Ovary (tissue), 9 donors: ENCODE data around the gene LEAP2. TPM values are rescaled to one million over a fixed set of nuclear protein-coding genes. Genes with fewer than 3 reads are reported as not detected.

Experiments used
- DNase-seq, 5 donors: peaks; one replicate each; pipeline ENCODE4 v3.0.0-alpha.2; 2019 to 2020
- H3K27ac ChIP-seq, 2 donors: fragments of 200-600 bp; one replicate each; pipeline versions ENCODE4 v1.5.1 to v1.8.0; 2019 to 2022
- H3K27me3 ChIP-seq: fragments of 200-600 bp; one replicate; pipeline ENCODE4 v1.8.0; 2022
- H3K36me3 ChIP-seq: fragments of 200-600 bp; sonication (generic); one replicate; pipeline ENCODE4 v1.5.1; 2019
- H3K4me1 ChIP-seq: one replicate; pipeline ENCODE4 v1.8.1; 2013; ENCODE audit warnings: mild to moderate bottlenecking, moderate library complexity; ENCODE audit not compliant: insufficient read depth
- H3K4me3 ChIP-seq: fragments of 200-600 bp; sonication (generic); one replicate; pipeline ENCODE4 v1.5.1; 2017
- H3K9me3 ChIP-seq, 2 donors: fragments of 200-600 bp in 1 of 2; sonication (generic) in 1 of 2; one replicate each; pipeline versions ENCODE4 v1.5.1 to v1.8.1; 2013 to 2019; ENCODE audit warnings: mild to moderate bottlenecking in 1 of 2, moderate library complexity in 1 of 2
- CTCF ChIP-seq, 3 donors: fragments of 450-650 bp in 2 of 3; fragments of 200-600 bp in 1 of 3; IDR thresholded peaks; one replicate each; pipeline versions ENCODE4 v1.5.1 to v1.8.0; 2016 to 2022; ENCODE audit warnings: antibody characterized with exemption in 3 of 3, mild to moderate bottlenecking in 1 of 3
- EP300 ChIP-seq: sonication (generic); formaldehyde crosslinking; IDR thresholded peaks from one replicate; pipeline ENCODE4 v1.6.1; 2017; ENCODE audit warnings: antibody characterized with exemption
- POLR2A ChIP-seq: fragments of 450-650 bp; IDR thresholded peaks from one replicate; pipeline ENCODE4 v1.6.1; 2017; ENCODE audit warnings: antibody characterized with exemption, mild to moderate bottlenecking, moderate library complexity
- WGBS, 3 donors: extraction: QIAGEN DNeasy Blood & Tissue Kit in 1 of 3; methylation state at CpG; one replicate each; pipeline versions ENCODE4 v1.1.5 to v1.1.7; 2013 to 2017; 5-methylcytosine and 5-hydroxymethylcytosine counted together
- intact Hi-C, 4 donors: fragments of 100-400 bp; cut with DNase I; formaldehyde crosslinking; loops; one replicate each; pipeline versions ENCODE4 v1.11.0 to v1.15.1; 2022 to 2023
- polyA plus RNA-seq, 2 donors: library from polyadenylated mRNA; stranded (reverse); fragments of 200-250 nt in 1 of 2; fragments of 350-450 nt in 1 of 2; fragmentation: Illumina TruSeq in 1 of 2; extraction: RNeasy Lipid Tissue Mini Kit (QIAGEN cat#74804) in 1 of 2; gene quantifications; one replicate each; pipeline ENCODE4 v1.2.3, GENCODE V29; 2013 to 2014
- total RNA-seq, 7 donors: library from RNA; depleted of rRNA in 2 of 7; stranded (reverse); fragments of >200 nt in 2 of 7; fragmentation: NEBNext Ultra II Directional in 3 of 7; extraction: Animal tissue kit (Norgen Biotek cat#: 25700) in 3 of 7; gene quantifications; one replicate each; pipeline versions ENCODE4 v1.1.0 to v1.2.4, GENCODE V29; 2016 to 2023
- donor health status: DM: no; HTN: no; CAD: no; lungs with moderate emphysema.
- donor health status: DM: no; HTN: no; CAD: no.
- donor health status: Bipolar disorder and iron deficiency.
- donor health status: DM: yes; HTN: yes; CAD: no.
- donor health status: DM: no; HTN: no; CAD: no.
- donor health status: DM: yes; HTN: yes; CAD: no.

LEAP2 gene
- total and polyA plus RNA-seq, 9 donors: 0.64 to 2.2 (median 1.3) TPM

DNA sequence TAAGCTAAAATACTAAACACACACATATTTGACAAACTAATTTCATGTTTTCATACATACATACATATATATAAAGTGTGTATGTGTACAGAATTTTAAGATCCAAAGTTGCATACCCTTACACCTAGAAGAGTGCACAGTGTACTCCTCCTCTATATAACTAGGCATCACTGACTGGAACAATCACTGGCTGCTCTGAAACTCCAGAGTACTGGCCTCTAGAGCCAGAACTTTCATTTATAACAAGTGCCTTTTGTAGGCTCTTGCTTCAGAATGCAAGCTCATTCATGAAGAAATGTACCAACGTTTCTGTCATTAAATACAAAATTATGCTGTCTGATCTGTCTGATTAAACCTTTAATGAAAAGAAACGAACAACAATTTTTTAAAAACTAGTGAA lies 4.0 kb downstream of the LEAP2 start:
- WGBS, 3 donors: 71 to 81% (median 76%) methylated on average over 2 of the region's 2 CpGs
- intact Hi-C loops: no loop called here
- TF ChIP-seq CTCF (IDR thresholded peaks at IDR 0.05) (no peak), EP300 (no peak), POLR2A (no peak)
- Histone ChIP-seq H3K36me3 (no peaks in the 10 kb centered on the region), H3K27ac (no peak overlapping the region), H3K4me3 (no peak overlapping the region), H3K27me3 (no peaks in the 10 kb centered on the region), H3K9me3 (no peaks in the 10 kb centered on the region), H3K4me1 (no peaks in the 10 kb centered on the region)
- DNase-seq: no peak

DNA sequence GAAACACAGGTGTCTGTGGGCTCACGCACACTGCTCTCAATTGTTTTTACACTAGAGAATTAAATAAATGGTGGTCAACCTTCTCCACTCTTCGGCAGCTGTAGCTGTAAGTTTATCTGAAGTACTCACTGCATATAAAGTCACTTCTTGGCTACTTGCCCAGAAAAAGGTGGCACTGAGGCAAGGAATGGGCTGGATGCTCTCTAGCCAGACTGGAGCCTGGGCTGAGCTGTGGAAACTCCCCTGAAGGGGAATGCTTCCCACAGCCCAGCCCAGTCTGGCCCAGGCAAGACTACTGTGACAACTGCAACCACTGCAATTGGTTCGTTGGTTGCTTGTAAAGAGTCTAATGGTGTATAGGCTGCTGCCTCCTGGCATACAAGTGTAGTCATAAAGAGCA lies 4.5 kb downstream of the LEAP2 start:
- no peak overlapping the region for H3K27ac ChIP-seq
- DNase-seq: no peak

GRCh38 chr5:132883261-132883834 lies 9.9 kb downstream of the LEAP2 start:
- no peak overlapping the region for H3K27ac ChIP-seq
- H3K4me1 ChIP-seq: no peaks in the 10 kb centered on the region
- H3K27me3 ChIP-seq: no peaks in the 10 kb centered on the region
- H3K36me3 ChIP-seq: no peaks in the 10 kb centered on the region
- intact Hi-C loops: no loop called here
- H3K9me3 ChIP-seq: no peaks in the 10 kb centered on the region
- no peak for DNase-seq
- no peak overlapping the region for H3K4me3 ChIP-seq
- 26 to 38% (median 27%) methylated on average over 2 of the region's 2 CpGs for WGBS, 3 donors
- TF ChIP-seq CTCF (IDR thresholded peaks at IDR 0.05): peak in 2 of 3 donors; percentile 26
- no peak for TF ChIP-seq EP300

More for the DNA sequence above, 4.5 kb downstream of the LEAP2 start:
- H3K4me1 ChIP-seq: no peaks in the 10 kb centered on the region
- H3K4me3 ChIP-seq: no peak overlapping the region
- H3K36me3 ChIP-seq: no peaks in the 10 kb centered on the region
- 62 to 67% (median 63%) methylated on average over 3 of the region's 3 CpGs for WGBS, 3 donors
- H3K9me3 ChIP-seq: no peaks in the 10 kb centered on the region
- no peaks in the 10 kb centered on the region for H3K27me3 ChIP-seq
- TF ChIP-seq POLR2A: no peak
- no peak for TF ChIP-seq EP300
- no peak for TF ChIP-seq CTCF (IDR thresholded peaks at IDR 0.05)
- intact Hi-C loops: no loop called here

- no peak for TF ChIP-seq CTCF (IDR thresholded peaks at IDR 0.05)
- 73 to 78% (median 75%) methylated on average over 2 of the region's 2 CpGs for whole genome bisulfite sequencing, 3 donors
- no peaks in the 10 kb centered on the region for H3K36me3 ChIP-seq
- no peaks in the 10 kb centered on the region for H3K4me1 ChIP-seq
- DNase-seq: no peak
- intact Hi-C loops: no loop called here
- H3K4me3 ChIP-seq: no peak overlapping the region
- H3K27me3 ChIP-seq: no peaks in the 10 kb centered on the region
- H3K9me3 ChIP-seq: no peaks in the 10 kb centered on the region
- no peak overlapping the region for H3K27ac ChIP-seq
These were observed 11.1 kb downstream of the LEAP2 start for GRCh38 chr5:132884548-132884947.
